ENCODE data around the gene SPAG5.

Gene SPAG5

DNA sequence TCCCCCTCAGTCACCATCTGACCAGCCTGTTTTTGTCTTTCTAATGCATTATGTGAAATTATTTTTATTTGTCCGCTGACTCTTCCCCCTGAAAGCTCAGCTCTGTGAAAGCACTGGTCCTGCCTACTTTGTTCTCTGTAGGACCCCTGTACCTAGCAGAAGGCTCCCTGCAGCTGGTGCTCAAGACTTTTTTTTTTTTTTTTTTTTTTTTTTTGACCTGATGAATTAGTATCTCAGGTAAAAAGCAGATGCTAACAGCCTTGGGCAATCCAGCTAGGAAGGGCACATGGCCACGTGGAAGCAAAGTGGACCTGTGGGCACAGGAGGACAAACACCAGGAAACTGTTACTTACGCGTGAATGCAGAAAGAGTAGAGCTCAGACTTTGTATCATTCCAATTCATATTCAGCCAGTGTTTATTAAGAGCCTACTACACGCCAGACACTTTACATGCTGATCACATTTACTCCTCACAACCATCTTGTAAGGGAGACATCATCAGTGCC lies 45.8 kb downstream of the SPAG5 start:
- no peak for TF ChIP-seq CTCF (IDR thresholded peaks at IDR 0.05; ENCODE audit: extremely low read depth, missing control alignments)
- no peak for DNase-seq (ENCODE audit: low spot score)

GRCh38 chr17:28552176-28552999 lies 46.4 kb downstream of the SPAG5 start, which contains the start of gene UNC119:
TSS of gene UNC119 (minus strand) at chr17:28552624. CDS start at chr17:28552557, 67 bp downstream.
- peak; percentile 95 for DNase-seq (ENCODE audit: low spot score)
- no peak for TF ChIP-seq CTCF (IDR thresholded peaks at IDR 0.05; ENCODE audit: extremely low read depth, missing control alignments)

DNA sequence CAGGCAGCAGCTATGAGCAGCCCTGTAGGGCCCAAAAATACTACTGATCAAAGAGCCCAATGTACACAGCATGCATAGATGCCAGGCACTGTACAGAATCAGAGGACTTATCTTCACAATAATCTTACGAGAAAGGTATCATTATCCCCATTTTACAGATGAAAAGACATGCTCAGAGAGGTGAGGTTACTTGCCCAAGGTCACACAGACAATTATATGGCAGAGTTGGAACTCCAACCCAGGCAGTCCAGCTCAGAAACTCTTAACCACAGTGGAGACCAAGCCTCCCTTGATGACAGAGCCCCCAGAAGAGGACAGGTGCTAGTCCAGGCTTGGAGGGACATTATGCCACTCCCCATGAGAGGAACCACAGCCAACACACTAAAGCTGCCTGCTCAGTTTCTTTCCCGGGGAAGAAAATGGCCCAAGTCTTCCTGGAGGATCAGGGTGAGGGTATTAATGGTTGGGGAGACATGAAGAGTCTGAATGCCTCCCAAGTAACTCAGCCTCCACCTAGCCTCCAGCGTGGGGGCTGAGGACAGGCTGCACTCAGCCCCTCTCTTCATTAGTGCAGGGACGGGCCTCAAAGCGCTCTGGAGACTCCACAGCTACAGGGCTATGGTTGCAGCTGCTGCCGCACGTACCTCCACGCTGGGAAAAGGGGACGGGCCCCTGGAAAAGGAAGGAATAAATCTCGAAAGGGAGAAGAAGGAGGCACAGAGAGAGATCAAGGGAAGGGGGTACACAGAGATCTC lies 47.2 kb downstream of the SPAG5 start:
- TF ChIP-seq CTCF (IDR thresholded peaks at IDR 0.05; ENCODE audit: extremely low read depth, missing control alignments): no peak
- no peak for DNase-seq (ENCODE audit: low spot score)

GRCh38 chr17:28550858-28551257 lies 48.0 kb downstream of the SPAG5 start:
- DNase-seq (ENCODE audit: low spot score): no peak
- TF ChIP-seq CTCF (IDR thresholded peaks at IDR 0.05; ENCODE audit: extremely low read depth, missing control alignments): no peak

DNA sequence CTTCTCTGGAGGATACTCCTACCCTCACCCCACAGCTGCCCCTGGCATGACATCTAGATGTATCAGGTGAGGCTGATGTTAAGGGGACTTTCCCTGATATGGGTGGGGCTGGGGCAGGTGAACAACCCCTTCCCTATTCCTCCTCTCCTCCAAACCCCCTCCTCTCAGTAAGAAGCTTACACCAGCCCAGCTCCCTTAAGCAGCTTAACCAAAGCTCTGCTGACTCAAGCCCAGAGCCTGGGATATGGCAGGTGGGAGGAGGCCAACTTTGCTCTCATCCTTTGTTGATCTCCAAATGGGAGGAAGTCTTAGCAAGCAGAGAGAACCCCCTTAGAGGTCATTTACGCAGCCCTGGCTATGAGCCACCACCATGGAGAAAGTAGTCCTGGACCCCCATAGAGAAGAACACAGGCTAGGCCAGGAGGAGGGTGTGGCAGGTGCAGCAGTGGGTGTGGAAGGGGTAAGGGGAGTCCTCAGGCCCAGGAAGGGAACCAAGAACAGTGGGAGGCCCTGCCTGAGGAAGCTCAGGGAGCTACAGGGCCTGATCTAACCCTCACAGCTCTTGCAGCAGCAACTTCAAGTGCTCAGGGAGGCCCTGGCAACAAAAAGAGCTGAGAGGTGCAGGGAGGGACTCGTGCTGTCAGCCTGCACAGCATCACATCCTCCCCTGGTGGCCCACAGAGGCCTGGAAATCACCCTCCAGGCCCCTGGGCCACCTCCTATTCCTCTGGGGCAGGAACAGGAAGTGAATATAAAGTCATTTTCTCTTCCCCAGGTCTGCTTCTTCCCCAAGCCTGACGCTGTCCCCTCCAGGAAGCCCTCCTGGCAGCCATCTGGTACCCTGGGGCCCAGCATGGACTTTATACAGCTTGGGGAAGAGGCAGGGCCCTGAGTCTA lies 49.3 kb downstream of the SPAG5 start:
- peak; percentile 86 for DNase-seq (ENCODE audit: low spot score)
- TF ChIP-seq CTCF (IDR thresholded peaks at IDR 0.05; ENCODE audit: extremely low read depth, missing control alignments): no peak

DNA sequence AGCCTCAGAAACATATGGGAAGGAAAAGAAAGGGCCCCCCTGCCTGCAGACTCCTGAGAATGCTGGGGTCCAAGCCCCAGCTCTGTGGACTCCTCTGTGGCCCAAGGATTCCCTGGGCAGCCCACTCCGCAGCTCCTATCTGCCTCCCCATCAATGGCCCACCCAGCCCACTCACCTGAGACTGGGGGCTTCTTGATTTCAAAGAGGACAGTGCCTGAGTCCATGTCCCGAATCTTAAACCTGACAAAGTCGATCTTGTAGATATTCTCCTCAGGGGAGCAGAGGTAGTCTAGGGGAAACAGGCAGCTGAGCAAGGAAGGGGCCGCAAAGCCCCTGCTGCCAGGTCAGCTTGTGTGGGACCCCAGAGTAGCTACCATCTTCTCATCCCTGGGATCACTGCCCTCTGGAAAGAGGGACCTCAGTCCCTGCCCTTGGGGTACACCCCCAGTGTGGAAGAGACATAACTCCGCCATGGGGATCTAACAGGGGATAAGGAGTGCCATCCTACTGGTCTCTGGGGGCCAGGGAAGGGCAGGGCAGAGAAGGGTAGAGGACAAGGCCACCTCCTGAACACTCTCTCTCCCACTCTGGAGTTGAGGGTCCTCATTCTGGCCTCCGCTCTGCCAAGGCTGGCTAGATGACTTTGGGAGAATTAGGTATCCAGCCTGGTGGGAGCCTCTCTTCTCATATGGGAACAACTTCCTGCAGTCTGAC lies 50.3 kb downstream of the SPAG5 start:
- DNase-seq (ENCODE audit: low spot score): no peak
- no peak for TF ChIP-seq CTCF (IDR thresholded peaks at IDR 0.05; ENCODE audit: extremely low read depth, missing control alignments)

Measured in GM20000 (cell line).